Measurements from ENCODE around the gene ADGRV1.

Gene ADGRV1

GRCh38 chr5:91119981-91120850 lies 561.6 kb downstream of the ADGRV1 start:
- H3K4me3 ChIP-seq (replicated peaks; ENCODE audit: low read depth, low read length) = no peak overlapping the region
- DNase-seq (ENCODE audit: low read depth) = no peak
- TF ChIP-seq CTCF (IDR thresholded peaks at IDR 0.05; ENCODE audit: low read length, missing control alignments) = no peak

DNA sequence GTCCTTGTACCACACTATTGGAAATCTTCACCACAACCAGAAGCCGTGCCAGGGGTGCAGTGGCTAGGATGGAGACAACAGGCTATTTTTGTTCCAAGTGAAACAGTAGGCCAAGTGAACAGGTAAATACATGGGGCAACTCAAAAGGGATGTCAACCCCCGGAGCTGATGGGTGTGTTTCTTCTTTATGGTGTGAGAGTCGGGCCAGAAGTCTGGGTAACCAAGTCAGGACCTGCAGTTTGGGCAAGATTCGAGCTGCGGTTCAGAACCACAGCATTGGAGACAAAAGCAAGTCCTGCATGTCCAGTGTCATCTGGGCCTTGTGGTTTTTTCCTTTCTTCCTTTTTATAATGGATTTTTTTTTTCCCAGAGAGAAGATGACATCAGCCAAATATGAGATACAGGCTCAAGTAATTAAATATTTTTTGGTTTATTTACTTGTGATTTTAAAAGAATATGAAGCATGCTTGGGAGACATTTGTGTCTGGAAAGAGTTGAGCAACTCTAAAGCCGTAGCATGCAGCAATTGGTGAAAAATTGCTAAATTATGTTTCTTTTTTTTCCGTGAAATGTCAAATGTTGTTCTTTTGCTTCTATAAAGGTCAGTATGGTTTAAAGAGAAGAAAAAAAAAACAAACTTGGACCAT lies 562.9 kb downstream of the ADGRV1 start:
- no peak overlapping the region for H3K4me3 ChIP-seq (replicated peaks; ENCODE audit: low read depth, low read length)
- TF ChIP-seq CTCF (IDR thresholded peaks at IDR 0.05; ENCODE audit: low read length, missing control alignments) = no peak
- no peak for DNase-seq (ENCODE audit: low read depth)

DNA sequence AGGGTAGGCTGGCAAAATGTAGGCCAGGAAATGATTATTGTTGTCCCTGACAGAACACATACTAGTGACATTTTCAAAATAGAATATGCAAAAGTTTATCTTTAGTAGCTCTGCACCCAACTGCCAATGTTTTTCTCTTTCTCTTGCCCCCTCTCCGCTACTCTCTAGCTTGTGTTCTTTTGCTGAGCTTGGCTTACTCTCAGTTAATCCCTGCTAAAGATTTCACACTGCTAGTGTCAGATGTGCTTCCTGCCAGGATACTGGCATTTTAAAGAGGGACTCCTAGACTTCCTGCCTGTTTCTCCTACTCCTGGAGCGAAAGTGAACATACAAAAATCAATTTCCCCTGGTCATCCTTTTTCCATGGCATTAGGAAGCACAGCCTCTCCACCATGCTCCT lies 564.1 kb downstream of the ADGRV1 start:
- no peak overlapping the region for H3K4me3 ChIP-seq (replicated peaks; ENCODE audit: low read depth, low read length)
- no peak for TF ChIP-seq CTCF (IDR thresholded peaks at IDR 0.05; ENCODE audit: low read length, missing control alignments)
- no peak for DNase-seq (ENCODE audit: low read depth)

GRCh38 chr5:91123291-91123690 lies 564.7 kb downstream of the ADGRV1 start:
- no peak for TF ChIP-seq CTCF (IDR thresholded peaks at IDR 0.05; ENCODE audit: low read length, missing control alignments)
- H3K4me3 ChIP-seq (replicated peaks; ENCODE audit: low read depth, low read length) = no peak overlapping the region
- DNase-seq (ENCODE audit: low read depth) = no peak

DNA sequence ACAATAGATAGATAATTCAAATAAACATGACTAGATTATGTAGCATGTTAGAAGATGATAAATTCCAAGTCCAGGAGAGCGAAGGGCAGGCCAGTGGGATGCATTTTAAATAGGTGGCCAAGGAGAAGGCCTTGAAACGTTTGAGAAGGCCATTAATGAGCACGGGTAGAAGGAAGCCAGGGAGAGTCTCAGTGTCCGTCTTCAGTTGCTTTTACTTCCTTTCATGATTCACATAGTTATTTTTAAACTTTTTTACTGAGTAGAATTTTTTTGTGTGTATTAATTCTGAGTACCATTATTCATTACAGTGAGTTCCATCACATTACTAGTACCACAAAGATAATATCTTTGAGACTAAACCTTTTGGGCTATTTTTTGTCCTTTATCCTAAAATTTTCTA lies 565.3 kb downstream of the ADGRV1 start:
- no peak for TF ChIP-seq CTCF (IDR thresholded peaks at IDR 0.05; ENCODE audit: low read length, missing control alignments)
- DNase-seq (ENCODE audit: low read depth) = no peak
- no peak overlapping the region for H3K4me3 ChIP-seq (replicated peaks; ENCODE audit: low read depth, low read length)

DNA sequence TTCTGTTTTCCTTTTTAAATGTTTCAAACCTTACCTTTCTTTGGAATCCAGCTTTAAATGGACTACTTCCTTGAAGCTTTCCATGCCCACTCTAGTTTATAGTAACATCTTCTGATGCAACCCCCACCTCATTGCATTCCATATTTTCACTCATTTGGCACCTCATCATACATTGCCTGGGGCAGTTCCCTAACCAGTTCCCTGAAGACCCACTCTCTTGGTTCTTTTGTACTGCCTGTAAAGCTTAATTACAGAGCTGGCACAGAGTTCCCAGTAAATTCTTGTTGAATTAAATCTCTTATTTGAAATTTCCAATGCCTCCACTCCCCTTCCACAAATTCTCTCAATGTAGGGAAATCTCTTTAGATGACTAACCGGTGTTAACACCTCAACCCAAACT lies 567.3 kb downstream of the ADGRV1 start:
- H3K4me3 ChIP-seq (replicated peaks; ENCODE audit: low read depth, low read length) = no peak overlapping the region
- TF ChIP-seq CTCF (IDR thresholded peaks at IDR 0.05; ENCODE audit: low read length, missing control alignments) = no peak
- no peak for DNase-seq (ENCODE audit: low read depth)

All from fibroblast of pulmonary artery (primary cell).